HCT116 (cell line): ENCODE data around the gene CCDC69. TPM values are rescaled to one million over a fixed set of nuclear protein-coding genes. Genes with fewer than 3 reads are reported as not detected.

Source experiments
- ATAC-seq: fragments of 200-7000 bp; cut with Tn5 transposase; 2 replicates; pipeline ENCODE4 v1.9.1; 2020; ENCODE audit warnings: mild to moderate bottlenecking, moderate library complexity
- BruUV-seq: library from RNA; stranded (reverse); fragments of 400-500 nt; replicated peaks from 2 replicates; lab custom pipeline; 2021; lab: Mats Ljungman, UMichigan
- CTCF ChIA-PET: fragments of 300-600 bp; sonication (Branson Sonifier 250); formaldehyde crosslinking; loops from one replicate; lab custom pipeline; 2021; ENCODE audit warnings: antibody characterized with exemption; lab: Charles Lee
- POLR2A ChIA-PET: fragments of 300-600, 350-600 bp; sonication (Branson Sonifier 250); formaldehyde crosslinking; loops from one replicate; lab custom pipeline; 2021; ENCODE audit warnings: antibody characterized with exemption; lab: Charles Lee
- RAD21 ChIA-PET, 2 experiments: fragments of 300-600 bp; sonication (Branson Sonifier 250); formaldehyde crosslinking; loops; one replicate each; lab custom pipeline; 2023; ENCODE audit warnings: low total read pairs in 2 of 2; ENCODE audit not compliant: uncharacterized antibody in 2 of 2, unreplicated experiment in 2 of 2, low non-redundant PET in 1 of 2; lab: Charles Lee
- DNase-seq: peaks from one replicate; pipeline ENCODE4 v3.0.0-alpha.2; 2010; ENCODE audit warnings: low read depth, low spot score
- H2AFZ ChIP-seq: fragments of 200-600 bp; shearing (Covaris generic), sonication (generic); 2 replicates; pipeline ENCODE4 v1.6.1; 2017; ENCODE audit warnings: low read depth, mixed run types, mixed read lengths, antibody characterized with exemption, low read length; ENCODE audit not compliant: poor library complexity, severe bottlenecking
- H3K27ac ChIP-seq: 2 replicates; pipeline ENCODE4 v1.5.1; 2012; ENCODE audit warnings: low read depth, low read length
- H3K27me3 ChIP-seq: fragments of 200-600 bp; sonication (generic); 2 replicates; pipeline ENCODE4 v1.6.1; 2016; ENCODE audit warnings: mixed run types, low read length, mixed read lengths; ENCODE audit not compliant: insufficient read depth
- H3K36me3 ChIP-seq, 2 experiments: fragments of 200-500 bp in 1 of 2; fragments of 200-600 bp in 1 of 2; sonication (Bioruptor generic) in 1 of 2; sonication (generic) in 1 of 2; 2 replicates each; pipeline versions ENCODE4 v1.5.1 to v1.6.1; 2014 to 2016; ENCODE audit warnings: low read length in 2 of 2, inconsistent platforms in 1 of 2, mixed read lengths in 1 of 2, mixed run types in 1 of 2; ENCODE audit not compliant: insufficient read depth in 2 of 2, control insufficient read depth in 1 of 2
- H3K4me1 ChIP-seq, 2 experiments: fragments of 200-600 bp in 1 of 2; sonication (generic) in 1 of 2; 2 replicates each; pipeline versions ENCODE4 v1.5.1 to v1.6.1; 2012 to 2017; ENCODE audit warnings: low read length in 2 of 2, inconsistent platforms in 1 of 2, mild to moderate bottlenecking in 1 of 2, mixed read lengths in 1 of 2, mixed run types in 1 of 2, moderate library complexity in 1 of 2; ENCODE audit not compliant: insufficient read depth in 2 of 2, control insufficient read depth in 1 of 2
- H3K4me2 ChIP-seq: fragments of 200-600 bp; sonication (generic); 2 replicates; pipeline ENCODE4 v1.6.1; 2017; ENCODE audit warnings: mixed run types, low read length, mixed read lengths
- H3K4me3 ChIP-seq, 2 experiments: fragments of 200-600 bp in 1 of 2; sonication (generic) in 1 of 2; replicated peaks in 1 of 2; 2 replicates each; pipeline ENCODE4 v1.5.1; 2011 to 2016; ENCODE audit warnings: low read length in 2 of 2, control low read depth in 1 of 2, low read depth in 1 of 2, mild to moderate bottlenecking in 1 of 2, mixed read lengths in 1 of 2, mixed run types in 1 of 2
- H3K79me2 ChIP-seq: fragments of 200-600 bp; sonication (generic); 2 replicates; pipeline ENCODE4 v1.6.1; 2017; ENCODE audit warnings: mild to moderate bottlenecking, mixed run types, low read length, moderate library complexity, mixed read lengths; ENCODE audit not compliant: insufficient read depth
- H3K9ac ChIP-seq: fragments of 200-600 bp; sonication (generic); 2 replicates; pipeline ENCODE4 v1.6.1; 2016; ENCODE audit warnings: low read length, mixed read lengths
- H3K9me2 ChIP-seq: fragments of 200-600 bp; sonication (generic), shearing (Covaris generic); 2 replicates; pipeline ENCODE4 v1.6.1; 2017; ENCODE audit warnings: mixed run types, mild to moderate bottlenecking, moderate library complexity; ENCODE audit not compliant: insufficient read depth
- H3K9me3 ChIP-seq, 2 experiments: fragments of 200-500 bp in 1 of 2; fragments of 200-600 bp in 1 of 2; sonication (Bioruptor generic) in 1 of 2; sonication (generic) in 1 of 2; 2 replicates each; pipeline ENCODE4 v1.6.1; 2014 to 2017; ENCODE audit warnings: low read length in 2 of 2, mixed read lengths in 2 of 2, inconsistent platforms in 1 of 2, low read depth in 1 of 2, mild to moderate bottlenecking in 1 of 2, mixed run types in 1 of 2, moderate library complexity in 1 of 2; ENCODE audit not compliant: control insufficient read depth in 1 of 2, insufficient read depth in 1 of 2
- H4K20me1 ChIP-seq: fragments of 200-600 bp; sonication (generic), shearing (Covaris generic); 2 replicates; pipeline ENCODE4 v1.6.1; 2017; ENCODE audit warnings: mixed run types, mild to moderate bottlenecking, moderate library complexity; ENCODE audit not compliant: insufficient read depth
- EZH2phosphoT487 ChIP-seq: fragments of 200-600 bp; IDR thresholded peaks from 2 replicates; pipeline ENCODE4 v1.6.1; 2018; ENCODE audit warnings: antibody characterized with exemption, borderline replicate concordance
- FOSL1 ChIP-seq: IDR thresholded peaks from 2 replicates; pipeline ENCODE4 v1.6.1; 2012; ENCODE audit warnings: low read depth
- POLR2A ChIP-seq: IDR thresholded peaks from 2 replicates; pipeline ENCODE4 v1.7.0; 2011; ENCODE audit warnings: borderline replicate concordance; ENCODE audit not compliant: insufficient read depth, insufficient read length; ENCODE audit errors: extremely low read depth
- REST ChIP-seq: IDR thresholded peaks from 2 replicates; pipeline ENCODE4 v1.6.1; 2012; ENCODE audit warnings: low read depth
- SP1 ChIP-seq: IDR thresholded peaks from 2 replicates; pipeline ENCODE4 v1.6.1; 2012; ENCODE audit warnings: low read depth
- TCF7L2 ChIP-seq: IDR thresholded peaks from 2 replicates; pipeline ENCODE4 v1.7.0; 2011; ENCODE audit warnings: borderline replicate concordance, inconsistent platforms; ENCODE audit not compliant: insufficient read depth, insufficient read length; ENCODE audit errors: extremely low read depth
- YY1 ChIP-seq: IDR thresholded peaks from 2 replicates; pipeline ENCODE4 v1.6.1; 2011; ENCODE audit warnings: low read length, low read depth, moderate library complexity, mild to moderate bottlenecking; ENCODE audit not compliant: insufficient replicate concordance; ENCODE audit errors: extremely low read depth
- ZBTB33 ChIP-seq: IDR thresholded peaks from 2 replicates; pipeline ENCODE4 v1.6.1; 2011; ENCODE audit warnings: mild to moderate bottlenecking, low read length, moderate library complexity; ENCODE audit not compliant: insufficient replicate concordance; ENCODE audit errors: extremely low read depth
- ZFX ChIP-seq: fragments of 450-650 bp; IDR thresholded peaks from 2 replicates; pipeline ENCODE4 v1.6.1; 2017
- intact Hi-C: fragments of 100-400 bp; cut with micrococcal nuclease; formaldehyde crosslinking; loops from 2 replicates; pipeline ENCODE4 v1.10.0; 2022
- total RNA-seq: library from RNA; stranded (reverse); gene quantifications from one replicate; pipeline ENCODE4 v1.2.1, GENCODE V29; 2021; ENCODE audit not compliant: unreplicated experiment

Gene CCDC69
- total RNA-seq, 1 experiment from 2014 or later, result 4.3 TPM

- H3K4me1 ChIP-seq, result peaks cover 8 to 23% of the 10 kb centered on the region in 2 experiments; a peak in 3 of 4 replicates
- no peaks in the 10 kb centered on the region for H3K79me2 ChIP-seq
- no TSS peak for BruUV-seq
- H3K4me2 ChIP-seq, result peak overlapping the region; percentile 96
- intact Hi-C loops, result no loop called here
- no peak overlapping the region for H3K27ac ChIP-seq
- H3K9me2 ChIP-seq, result no peaks in the 10 kb centered on the region
- peak overlapping the region; percentile 62 to 64 for H3K4me3 ChIP-seq
- H3K27me3 ChIP-seq, result no peaks in the 10 kb centered on the region
- peak overlapping the region; percentile 84 for H2AFZ ChIP-seq
- H3K9ac ChIP-seq, result peak overlapping the region; percentile 58
- RAD21 ChIA-PET, result interaction anchor here (0.7 to 0.8 kb wide), 2 partner anchors 28 to 173 kb away, joined by 3 to 4 read pairs; partner anchors contain the start of gene GM2A (in 1 of the 2)
- DNase-seq (no peak), ATAC-seq (no peak)
- H3K9me3 ChIP-seq, result no peaks in the 10 kb centered on the region
- H4K20me1 ChIP-seq, result no peaks in the 10 kb centered on the region
- CTCF ChIA-PET, result interaction anchor here (0.8 to 1.8 kb wide), 4 partner anchors 14 to 428 kb away, joined by 3 to 10 read pairs (median 5); partner anchors contain the start of gene GM2A
- H3K36me3 ChIP-seq, result no peaks in the 10 kb centered on the region
- POLR2A ChIA-PET, result interaction anchor here (0.9 to 2.4 kb wide), 4 partner anchors 10 to 28 kb away, joined by 3 to 15 read pairs (median 4); partner anchors contain the start of gene GM2A
- TF ChIP-seq EZH2phosphoT487, result no peak
- TF ChIP-seq YY1, result no peak
- TF ChIP-seq REST, result no peak
- no peak for TF ChIP-seq SP1
- no peak for TF ChIP-seq FOSL1
- no peak for TF ChIP-seq ZBTB33
- no peak for TF ChIP-seq POLR2A
- no peak for TF ChIP-seq TCF7L2
- no peak for TF ChIP-seq ZFX
Observed at GRCh38 chr5:151224372-151224771, 480 bp upstream of the CCDC69 start.
